Measurements from ENCODE around the gene KDM4B. TPM values are rescaled to one million over a fixed set of nuclear protein-coding genes. Genes with fewer than 3 reads are reported as not detected.

Gene KDM4B
- total RNA-seq, 2 donors from 2014 or later: 27.8 to 38.5 TPM

GRCh38 chr19:5200844-5201243 is 231.9 kb downstream of the KDM4B start:
- Histone ChIP-seq H3K9ac (ENCODE audit: extremely low read depth, low read length, poor library complexity, severe bottlenecking) (no peak overlapping the region), H3K4me3 (ENCODE audit: low read length) (no peak overlapping the region), H3K36me3 (ENCODE audit: control insufficient read depth, insufficient read depth, low read length) (peaks cover 7% of the 10 kb centered on the region), H3K27ac (ENCODE audit: low read depth, low read length) (no peak overlapping the region), H3K4me1 (ENCODE audit: control insufficient read depth, insufficient read depth, low read length) (no peaks in the 10 kb centered on the region), H3K9me3 (ENCODE audit: control insufficient read depth, low read length) (peaks cover 24% of the 10 kb centered on the region), H3K27me3 (ENCODE audit: control insufficient read depth, insufficient read depth, low read length, poor library complexity, severe bottlenecking) (no peaks in the 10 kb centered on the region)
- DNase-seq: no peak
- Mint-ChIP-seq H3K4me3 (no peak overlapping the region), H3K27me3 (ENCODE audit: insufficient read depth) (no peaks in the 10 kb centered on the region), H3K27ac (no peak overlapping the region), H3K36me3 (ENCODE audit: low read depth) (peaks cover 42% of the 10 kb centered on the region), H3K4me1 (no peaks in the 10 kb centered on the region), H3K9me3 (peaks cover 46% of the 10 kb centered on the region)
- no peak for TF ChIP-seq CTCF (conservative IDR thresholded peaks at IDR 0.05)
- 94 to 100% methylated on average over 4 of the region's 4 CpGs for WGBS, 2 experiments (ENCODE audit: insufficient coverage in 1 of 2, insufficient read length in 1 of 2)

- Histone ChIP-seq H3K4me1 (ENCODE audit: control insufficient read depth, insufficient read depth, low read length) (no peaks in the 10 kb centered on the region), H3K36me3 (ENCODE audit: control insufficient read depth, insufficient read depth, low read length) (peaks cover 18% of the 10 kb centered on the region), H3K4me3 (ENCODE audit: low read length) (no peak overlapping the region), H3K9me3 (ENCODE audit: control insufficient read depth, low read length) (peaks cover 24% of the 10 kb centered on the region), H3K27me3 (ENCODE audit: control insufficient read depth, insufficient read depth, low read length, poor library complexity, severe bottlenecking) (no peaks in the 10 kb centered on the region), H3K9ac (ENCODE audit: extremely low read depth, low read length, poor library complexity, severe bottlenecking) (no peak overlapping the region), H3K27ac (ENCODE audit: low read depth, low read length) (no peak overlapping the region)
- Mint-ChIP-seq H3K36me3 (ENCODE audit: low read depth) (peaks cover 48% of the 10 kb centered on the region), H3K27ac (no peak overlapping the region), H3K27me3 (ENCODE audit: insufficient read depth) (no peaks in the 10 kb centered on the region), H3K4me3 (no peak overlapping the region), H3K9me3 (peaks cover 46% of the 10 kb centered on the region), H3K4me1 (no peaks in the 10 kb centered on the region)
- 79 to 87% methylated on average over 2 to 4 of the region's 4 CpGs for WGBS, 2 experiments (ENCODE audit: insufficient coverage in 1 of 2, insufficient read length in 1 of 2)
- no peak for DNase-seq
- no peak for TF ChIP-seq CTCF (conservative IDR thresholded peaks at IDR 0.05)
These were observed 233.6 kb downstream of the KDM4B start for GRCh38 chr19:5202553-5202952.

Small RNA genes within 50 kb of the gene (microRNA-seq; reads per million reads assigned to microRNA genes)
- not detected for gene MIR4747 (ENCODE audit: borderline microRNAs expressed)

Other genes starting within 250 kb of the KDM4B start
- gene DPP9, start 245.3 kb upstream of the KDM4B start, total RNA-seq: 10 to 100 TPM; 36.8 to 48.8 TPM
- 10 to 100 TPM; 15.8 to 16.0 TPM for gene FEM1A, start 177.4 kb upstream of the KDM4B start, total RNA-seq
- 1 to 10 TPM; 2.9 to 4.6 TPM for gene TICAM1, start 137.4 kb upstream of the KDM4B start, total RNA-seq
- gene PLIN3, start 101.4 kb upstream of the KDM4B start, total RNA-seq: 10 to 100 TPM; 80.0 to 80.9 TPM
- not detected for gene ARRDC5, start 66.2 kb upstream of the KDM4B start, total RNA-seq
- 10 to 100 TPM; 54.6 to 59.4 TPM for gene UHRF1, start 59.6 kb upstream of the KDM4B start, total RNA-seq